Measurements from ENCODE around the gene DEPP1. TPM values are rescaled to one million over a fixed set of nuclear protein-coding genes. Genes with fewer than 3 reads are reported as not detected.

Gene DEPP1
- polyA plus RNA-seq, 2 of the 4 experiments (the other 2 are of a cell fraction): 0.46 to 0.92 TPM

DNA sequence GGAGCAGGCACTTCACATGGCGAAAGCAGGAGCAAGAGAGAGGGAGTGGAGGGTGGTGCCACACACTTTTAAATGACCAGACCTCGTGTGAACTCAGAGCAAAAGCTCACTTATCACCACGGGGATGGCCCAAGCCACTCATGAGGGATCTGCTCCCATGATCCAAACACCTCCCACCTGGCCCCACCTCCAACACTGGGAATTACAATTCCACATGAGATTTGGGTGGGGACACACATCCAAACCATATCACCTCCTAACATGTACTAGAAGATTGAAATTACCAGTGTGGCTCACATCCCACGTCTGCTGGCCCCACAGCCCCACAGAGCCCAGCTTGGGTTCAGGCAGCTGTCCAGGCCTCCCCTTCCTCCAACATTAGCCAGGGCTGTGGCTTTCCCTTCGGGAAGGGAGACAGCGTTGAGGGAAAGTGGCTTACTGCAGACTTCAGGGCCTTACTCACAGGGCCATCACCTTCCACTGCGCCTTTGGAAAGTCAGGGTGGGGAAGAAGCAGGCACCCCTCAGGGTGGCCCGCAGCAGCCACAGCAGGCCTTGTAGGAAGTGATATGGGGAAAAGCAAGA lies 7.7 kb downstream of the DEPP1 start (continued):
- TF ChIP-seq ZC3H11A (IDR thresholded peaks at IDR 0.05): no peak
- TF ChIP-seq, protein P1, sequence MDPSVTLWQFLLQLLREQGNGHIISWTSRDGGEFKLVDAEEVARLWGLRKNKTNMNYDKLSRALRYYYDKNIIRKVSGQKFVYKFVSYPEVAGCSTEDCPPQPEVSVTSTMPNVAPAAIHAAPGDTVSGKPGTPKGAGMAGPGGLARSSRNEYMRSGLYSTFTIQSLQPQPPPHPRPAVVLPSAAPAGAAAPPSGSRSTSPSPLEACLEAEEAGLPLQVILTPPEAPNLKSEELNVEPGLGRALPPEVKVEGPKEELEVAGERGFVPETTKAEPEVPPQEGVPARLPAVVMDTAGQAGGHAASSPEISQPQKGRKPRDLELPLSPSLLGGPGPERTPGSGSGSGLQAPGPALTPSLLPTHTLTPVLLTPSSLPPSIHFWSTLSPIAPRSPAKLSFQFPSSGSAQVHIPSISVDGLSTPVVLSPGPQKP (IDR thresholded peaks at IDR 0.05; ENCODE audit: low read depth, low read length): no peak
- no peak for TF ChIP-seq HEYL (CRISPR knock-in tag; IDR thresholded peaks at IDR 0.05)

DNA sequence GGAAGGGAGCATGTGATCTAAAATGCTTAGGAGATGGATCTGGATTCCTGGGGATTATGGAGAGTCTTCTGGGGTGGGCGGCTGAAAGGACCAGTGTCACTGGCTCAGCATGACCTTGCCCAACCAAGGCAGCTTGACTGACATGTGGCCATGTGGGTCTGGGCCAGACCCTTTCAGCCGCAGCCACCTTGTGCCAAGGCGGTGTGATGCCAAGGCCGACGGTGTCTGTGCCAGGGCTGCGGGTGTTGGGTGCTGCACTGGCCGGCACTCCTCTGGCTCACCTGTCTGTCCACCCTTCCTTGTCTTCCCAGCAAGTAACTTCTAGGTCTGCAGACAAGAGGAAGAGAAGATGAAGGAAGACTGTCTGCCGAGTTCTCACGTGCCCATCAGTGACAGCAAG lies 8.8 kb downstream of the DEPP1 start:
- ATAC-seq (no peak), FAIRE-seq (no peak), DNase-seq (ENCODE audit: low read depth in 1 of 2, low spot score in 1 of 2) (no peak)
- 84% methylated on average over 7 of the region's 9 CpGs for WGBS (ENCODE audit: missing lambda C conversion rate)
- H3K4me3 ChIP-seq: no peak overlapping the region
- H3K4me2 ChIP-seq: no peak overlapping the region
- H3K27ac ChIP-seq: no peak overlapping the region
- no peaks in the 10 kb centered on the region for H3K9me3 ChIP-seq
- TF ChIP-seq MAZ (IDR thresholded peaks at IDR 0.05; ENCODE audit: borderline replicate concordance, low read depth, low read length) (no peak), NR3C1 (IDR thresholded peaks at IDR 0.05) (no peak), ZFP36 (IDR thresholded peaks at IDR 0.05; ENCODE audit: borderline replicate concordance, partially characterized antibody) (no peak), HEYL (CRISPR knock-in tag; IDR thresholded peaks at IDR 0.05) (no peak), NFE2L2 (conservative IDR thresholded peaks at IDR 0.05; ENCODE audit: low read length) (no peak), MYC (IDR thresholded peaks at IDR 0.05; ENCODE audit: borderline replicate concordance, low read length) (no peak), KDM5A (IDR thresholded peaks at IDR 0.05) (no peak), ZSCAN20 (CRISPR knock-in tag; IDR thresholded peaks at IDR 0.05) (no peak), HOXB5 (CRISPR knock-in tag; IDR thresholded peaks at IDR 0.05) (no peak), RFX5 (IDR thresholded peaks at IDR 0.05) (no peak), CHD2 (IDR thresholded peaks at IDR 0.05; ENCODE audit: low read length, partially characterized antibody) (no peak), HDAC2 (IDR thresholded peaks at IDR 0.05) (no peak), TFCP2L1 (CRISPR knock-in tag; IDR thresholded peaks at IDR 0.05) (no peak), ZNF302 (CRISPR knock-in tag; IDR thresholded peaks at IDR 0.05) (no peak), CBX2 (IDR thresholded peaks at IDR 0.05; ENCODE audit: borderline replicate concordance, low read depth) (no peak), EHF (CRISPR knock-in tag; IDR thresholded peaks at IDR 0.05) (no peak), KDM1A (IDR thresholded peaks at IDR 0.05; ENCODE audit: low read depth) (no peak), FOXS1 (CRISPR knock-in tag; IDR thresholded peaks at IDR 0.05) (no peak)
- TF ChIP-seq, protein P2, sequence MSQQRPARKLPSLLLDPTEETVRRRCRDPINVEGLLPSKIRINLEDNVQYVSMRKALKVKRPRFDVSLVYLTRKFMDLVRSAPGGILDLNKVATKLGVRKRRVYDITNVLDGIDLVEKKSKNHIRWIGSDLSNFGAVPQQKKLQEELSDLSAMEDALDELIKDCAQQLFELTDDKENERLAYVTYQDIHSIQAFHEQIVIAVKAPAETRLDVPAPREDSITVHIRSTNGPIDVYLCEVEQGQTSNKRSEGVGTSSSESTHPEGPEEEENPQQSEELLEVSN (IDR thresholded peaks at IDR 0.05; ENCODE audit: borderline replicate concordance, low read depth): no peak
- TF ChIP-seq, protein P3, sequence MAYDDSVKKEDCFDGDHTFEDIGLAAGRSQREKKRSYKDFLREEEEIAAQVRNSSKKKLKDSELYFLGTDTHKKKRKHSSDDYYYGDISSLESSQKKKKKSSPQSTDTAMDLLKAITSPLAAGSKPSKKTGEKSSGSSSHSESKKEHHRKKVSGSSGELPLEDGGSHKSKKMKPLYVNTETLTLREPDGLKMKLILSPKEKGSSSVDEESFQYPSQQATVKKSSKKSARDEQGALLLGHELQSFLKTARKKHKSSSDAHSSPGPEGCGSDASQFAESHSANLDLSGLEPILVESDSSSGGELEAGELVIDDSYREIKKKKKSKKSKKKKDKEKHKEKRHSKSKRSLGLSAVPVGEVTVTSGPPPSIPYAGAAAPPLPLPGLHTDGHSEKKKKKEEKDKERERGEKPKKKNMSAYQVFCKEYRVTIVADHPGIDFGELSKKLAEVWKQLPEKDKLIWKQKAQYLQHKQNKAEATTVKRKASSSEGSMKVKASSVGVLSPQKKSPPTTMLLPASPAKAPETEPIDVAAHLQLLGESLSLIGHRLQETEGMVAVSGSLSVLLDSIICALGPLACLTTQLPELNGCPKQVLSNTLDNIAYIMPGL (CRISPR knock-in tag; IDR thresholded peaks at IDR 0.05; ENCODE audit: borderline replicate concordance): no peak
- ChIA-PET POLR2A (no interaction called here), CTCF (interaction anchor here (1.2 to 5.3 kb wide), 2 partner anchors 12 to 37 kb away, joined by 3 to 29 read pairs; no protein-coding TSS in a partner anchor)
- peaks cover 12% of the 10 kb centered on the region; the same call in 2 of the 3 replicates for H3K4me1 ChIP-seq
